ENCODE data around the gene CORO2A. TPM values are rescaled to one million over a fixed set of nuclear protein-coding genes. Genes with fewer than 3 reads are reported as not detected.

CORO2A gene
- total RNA-seq, 1 donor from 2014 or later, result 0.78 TPM

DNA sequence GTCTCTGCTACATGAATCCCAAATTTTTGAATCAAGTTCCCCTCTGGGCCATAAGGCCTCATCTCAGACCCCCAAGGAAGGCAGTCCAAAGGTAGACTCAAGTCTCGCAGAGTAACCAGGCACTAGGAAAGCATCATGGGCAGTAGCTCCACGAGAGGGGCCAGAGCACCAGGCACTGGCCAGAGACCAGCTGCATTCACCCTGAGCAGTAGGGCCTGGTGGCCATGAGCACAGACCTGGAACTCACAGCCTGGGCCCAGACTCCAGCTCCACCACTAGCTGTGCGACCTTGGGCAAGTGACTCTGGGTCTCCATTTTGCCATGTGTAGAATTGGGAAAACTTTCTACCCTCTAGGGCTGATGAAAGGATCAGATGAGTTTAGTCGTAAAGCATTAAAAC is 107.4 kb downstream of the CORO2A start:
- H3K4me1 Mint-ChIP-seq, result peaks cover 25% of the 10 kb centered on the region
- H3K27me3 Mint-ChIP-seq, result no peaks in the 10 kb centered on the region
- no peaks in the 10 kb centered on the region for H3K9me3 Mint-ChIP-seq
- intact Hi-C loops (cut with micrococcal nuclease), result loop anchor here (5.0 kb wide), 3 partner anchors 37 to 172 kb away; partner anchors contain the start of genes CORO2A and TBC1D2
- TF ChIP-seq, protein P1, sequence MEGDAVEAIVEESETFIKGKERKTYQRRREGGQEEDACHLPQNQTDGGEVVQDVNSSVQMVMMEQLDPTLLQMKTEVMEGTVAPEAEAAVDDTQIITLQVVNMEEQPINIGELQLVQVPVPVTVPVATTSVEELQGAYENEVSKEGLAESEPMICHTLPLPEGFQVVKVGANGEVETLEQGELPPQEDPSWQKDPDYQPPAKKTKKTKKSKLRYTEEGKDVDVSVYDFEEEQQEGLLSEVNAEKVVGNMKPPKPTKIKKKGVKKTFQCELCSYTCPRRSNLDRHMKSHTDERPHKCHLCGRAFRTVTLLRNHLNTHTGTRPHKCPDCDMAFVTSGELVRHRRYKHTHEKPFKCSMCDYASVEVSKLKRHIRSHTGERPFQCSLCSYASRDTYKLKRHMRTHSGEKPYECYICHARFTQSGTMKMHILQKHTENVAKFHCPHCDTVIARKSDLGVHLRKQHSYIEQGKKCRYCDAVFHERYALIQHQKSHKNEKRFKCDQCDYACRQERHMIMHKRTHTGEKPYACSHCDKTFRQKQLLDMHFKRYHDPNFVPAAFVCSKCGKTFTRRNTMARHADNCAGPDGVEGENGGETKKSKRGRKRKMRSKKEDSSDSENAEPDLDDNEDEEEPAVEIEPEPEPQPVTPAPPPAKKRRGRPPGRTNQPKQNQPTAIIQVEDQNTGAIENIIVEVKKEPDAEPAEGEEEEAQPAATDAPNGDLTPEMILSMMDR (IDR thresholded peaks at IDR 0.05), result no peak
- ChIA-PET POLR2A (interaction anchor here (0.7 kb wide), 1 partner anchor 162 kb away, joined by 4 read pairs; no protein-coding TSS in a partner anchor), CTCF (interaction anchor here (1.1 kb wide), 2 partner anchors 11 to 33 kb away, joined by 3 read pairs; no protein-coding TSS in a partner anchor)
- peaks cover 53% of the 10 kb centered on the region for H3K36me3 Mint-ChIP-seq (ENCODE audit: low read depth)
- H3K27ac Mint-ChIP-seq, result no peak overlapping the region
- no peak for DNase-seq
- no peak overlapping the region for H3K4me3 Mint-ChIP-seq
- ATAC-seq (ENCODE audit: low read depth), result no peak

DNA sequence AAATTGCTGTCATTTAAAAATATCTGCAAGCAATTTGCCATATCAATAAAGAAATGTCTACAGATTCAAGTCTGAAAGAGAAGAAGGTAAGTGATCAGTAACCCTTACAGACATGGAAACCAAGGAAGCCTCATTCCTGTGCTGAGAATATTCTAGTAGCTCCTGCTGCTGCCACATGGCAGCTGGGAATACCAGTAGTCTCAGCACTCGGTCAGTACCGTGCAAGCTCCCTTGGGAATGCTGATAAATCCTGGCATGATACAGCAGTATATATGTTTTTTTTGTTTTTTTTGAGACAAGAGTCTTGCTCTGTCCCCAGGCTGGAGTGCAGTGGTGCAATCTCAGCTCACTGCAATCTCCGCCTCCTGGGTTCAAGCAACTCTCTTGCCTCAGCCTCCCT is 108.0 kb downstream of the CORO2A start:
- no peak overlapping the region for H3K27ac Mint-ChIP-seq
- ChIA-PET CTCF (interaction anchor here (1.1 kb wide), 2 partner anchors 11 to 34 kb away, joined by 3 read pairs; no protein-coding TSS in a partner anchor), POLR2A (interaction anchor here (0.7 kb wide), 1 partner anchor 162 kb away, joined by 4 read pairs; no protein-coding TSS in a partner anchor)
- TF ChIP-seq, protein P1 (IDR thresholded peaks at IDR 0.05), result no peak
- H3K4me3 Mint-ChIP-seq, result no peak overlapping the region
- no peaks in the 10 kb centered on the region for H3K9me3 Mint-ChIP-seq
- peaks cover 25% of the 10 kb centered on the region for H3K4me1 Mint-ChIP-seq
- DNase-seq (no peak), ATAC-seq (ENCODE audit: low read depth) (no peak)
- H3K36me3 Mint-ChIP-seq (ENCODE audit: low read depth), result peaks cover 58% of the 10 kb centered on the region
- no peaks in the 10 kb centered on the region for H3K27me3 Mint-ChIP-seq
- intact Hi-C loops (cut with micrococcal nuclease), result no loop called here

- POLR2A ChIA-PET, result no interaction called here
- intact Hi-C loops (cut with micrococcal nuclease), result no loop called here
- H3K27ac Mint-ChIP-seq, result no peak overlapping the region
- H3K4me3 Mint-ChIP-seq, result no peak overlapping the region
- H3K36me3 Mint-ChIP-seq (ENCODE audit: low read depth), result peaks cover 59% of the 10 kb centered on the region
- CTCF ChIA-PET, result no interaction called here
- H3K9me3 Mint-ChIP-seq, result no peaks in the 10 kb centered on the region
- no peak for ATAC-seq (ENCODE audit: low read depth)
- peaks cover 23% of the 10 kb centered on the region for H3K4me1 Mint-ChIP-seq
- TF ChIP-seq, protein P1 (IDR thresholded peaks at IDR 0.05), result no peak
- no peaks in the 10 kb centered on the region for H3K27me3 Mint-ChIP-seq
- no peak for DNase-seq
Observed at GRCh38 chr9:98083566-98084183, 108.8 kb downstream of the CORO2A start.

DNA sequence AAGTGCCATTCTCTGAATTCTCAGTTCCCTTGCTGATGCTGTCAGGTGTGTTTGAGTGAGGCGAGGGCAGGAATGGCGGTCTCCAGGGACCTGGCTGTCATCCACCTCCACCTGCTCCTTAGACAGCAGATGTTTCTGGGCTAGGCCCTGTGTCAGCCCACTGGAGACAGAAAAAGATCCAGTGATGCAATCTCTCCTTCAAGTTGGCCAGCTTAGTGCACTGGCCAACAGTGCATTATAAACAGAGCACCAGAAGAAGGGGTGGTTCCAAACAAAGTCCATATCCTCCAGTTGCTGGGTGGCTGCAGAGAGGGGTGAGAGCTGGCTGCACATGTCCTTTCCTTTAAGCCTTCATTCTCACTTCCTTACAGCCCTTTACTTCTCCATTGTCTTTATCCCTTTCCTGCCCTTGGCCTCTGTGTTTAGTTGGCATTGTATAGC is 109.4 kb downstream of the CORO2A start:
- CTCF ChIA-PET, result no interaction called here
- Mint-ChIP-seq H3K4me3 (no peak overlapping the region), H3K4me1 (peaks cover 17% of the 10 kb centered on the region), H3K9me3 (no peaks in the 10 kb centered on the region), H3K27ac (no peak overlapping the region), H3K36me3 (ENCODE audit: low read depth) (peaks cover 62% of the 10 kb centered on the region), H3K27me3 (no peaks in the 10 kb centered on the region)
- TF ChIP-seq, protein P1 (IDR thresholded peaks at IDR 0.05), result no peak
- intact Hi-C loops (cut with micrococcal nuclease), result no loop called here
- no peak for ATAC-seq (ENCODE audit: low read depth)
- no peak for DNase-seq
- POLR2A ChIA-PET, result no interaction called here

DNA sequence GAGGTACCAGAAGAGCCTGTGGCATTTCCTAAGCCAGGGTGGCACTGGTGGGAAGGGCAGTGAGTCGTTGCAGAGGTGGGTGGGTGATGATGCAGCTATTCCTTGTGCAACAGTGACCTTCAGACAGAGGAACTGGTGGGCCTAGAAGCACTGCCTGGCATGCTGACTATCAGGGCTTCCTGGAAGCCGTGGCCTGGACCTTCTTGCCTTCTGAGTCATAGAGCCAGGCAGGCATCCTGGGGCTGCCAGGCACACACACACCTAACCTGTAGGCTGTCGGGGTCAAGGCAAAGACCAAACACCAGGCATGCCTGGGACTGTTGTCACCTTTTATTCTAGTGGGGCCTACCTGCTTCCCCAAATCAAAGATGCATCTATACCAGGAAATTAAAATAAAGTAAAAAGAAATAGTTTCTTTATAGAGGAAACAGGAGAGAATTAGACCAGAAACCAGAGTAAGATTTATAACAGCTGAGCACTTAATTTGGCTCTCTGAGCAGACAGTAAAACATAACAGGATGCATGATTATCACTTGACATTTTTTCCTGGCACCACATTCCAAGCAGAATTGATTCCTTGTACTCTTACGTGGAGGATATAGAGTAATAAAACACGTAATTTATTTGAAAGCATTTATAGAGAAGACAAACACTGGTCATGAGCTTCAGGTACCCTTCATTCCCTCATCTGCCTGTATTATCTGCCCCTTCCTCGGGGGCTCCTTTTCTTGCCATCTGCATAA is 110.8 kb downstream of the CORO2A start:
- no peaks in the 10 kb centered on the region for H3K27me3 Mint-ChIP-seq
- DNase-seq, result no peak
- no peak for ATAC-seq (ENCODE audit: low read depth)
- no peaks in the 10 kb centered on the region for H3K9me3 Mint-ChIP-seq
- peaks cover 68% of the 10 kb centered on the region for H3K36me3 Mint-ChIP-seq (ENCODE audit: low read depth)
- TF ChIP-seq, protein P1 (IDR thresholded peaks at IDR 0.05), result no peak
- H3K4me3 Mint-ChIP-seq, result no peak overlapping the region
- POLR2A ChIA-PET, result no interaction called here
- peaks cover 12% of the 10 kb centered on the region for H3K4me1 Mint-ChIP-seq
- intact Hi-C loops (cut with micrococcal nuclease), result no loop called here
- no peak overlapping the region for H3K27ac Mint-ChIP-seq
- CTCF ChIA-PET, result no interaction called here

All from activated B cell treated with CpG ODN at 0.5 μM for 24 hours (primary cell).